Transverse colon (tissue), 4 donors: ENCODE results near the gene RNFT2. TPM values are rescaled to one million over a fixed set of nuclear protein-coding genes. Genes with fewer than 3 reads are reported as not detected.

Experiments used
- DNase-seq: peaks from one replicate; pipeline ENCODE4 v3.0.0-alpha.2; 2019
- H3K27ac ChIP-seq, 4 donors: fragments of 200-600 bp; sonication (generic); 2 replicates each; pipeline ENCODE4 v1.5.1; 2016 to 2018; ENCODE audit warnings: inconsistent platforms in 4 of 4
- H3K27me3 ChIP-seq: fragments of 200-600 bp; sonication (generic); 2 replicates; pipeline ENCODE4 v1.5.1; 2017; ENCODE audit warnings: inconsistent platforms
- H3K36me3 ChIP-seq, 4 donors: fragments of 200-600 bp; sonication (generic); 2 replicates each; pipeline ENCODE4 v1.5.1; 2017 to 2019; ENCODE audit warnings: inconsistent platforms in 4 of 4
- H3K4me1 ChIP-seq, 4 donors: fragments of 200-600 bp; sonication (generic); 2 replicates each; pipeline ENCODE4 v1.5.1; 2017 to 2020; ENCODE audit warnings: inconsistent platforms in 4 of 4
- H3K4me3 ChIP-seq, 4 donors: fragments of 200-600 bp; sonication (generic); 1 replicate in 1 of 4; 2 replicates in 3 of 4; pipeline versions ENCODE4 v1.5.1 to v1.6.1; 2017 to 2019; ENCODE audit warnings: inconsistent platforms in 4 of 4
- H3K9me3 ChIP-seq, 2 donors: fragments of 200-600 bp; sonication (generic); 2 replicates each; pipeline ENCODE4 v1.5.1; 2017 to 2019; ENCODE audit warnings: inconsistent platforms in 2 of 2
- CTCF ChIP-seq, 5 experiments: fragments of 200-600 bp in 3 of 5; fragments of 450-650 bp in 2 of 5; sonication (generic) in 3 of 5; IDR thresholded peaks; 1 replicate in 2 of 5; 2 replicates in 3 of 5; pipeline ENCODE4 v1.5.1; 2016 to 2017; ENCODE audit warnings: antibody characterized with exemption in 5 of 5, inconsistent platforms in 3 of 5, mild to moderate bottlenecking in 2 of 5, moderate library complexity in 1 of 5
- EP300 ChIP-seq: sonication (generic); formaldehyde crosslinking; IDR thresholded peaks from one replicate; pipeline ENCODE4 v1.6.1; 2017; ENCODE audit warnings: antibody characterized with exemption, low read depth
- POLR2A ChIP-seq: fragments of 450-650 bp; IDR thresholded peaks from one replicate; pipeline ENCODE4 v1.6.1; 2016; ENCODE audit warnings: antibody characterized with exemption, mild to moderate bottlenecking, moderate library complexity
- POLR2AphosphoS5 ChIP-seq, 3 donors: sonication (generic); formaldehyde crosslinking; IDR thresholded peaks; one replicate each; pipeline ENCODE4 v1.6.1; 2016; ENCODE audit warnings: antibody characterized with exemption in 3 of 3
- WGBS, 2 donors: methylation state at CpG; one replicate each; pipeline ENCODE4 v1.1.5; 2018; ENCODE audit warnings: low coverage in 1 of 2; 5-methylcytosine and 5-hydroxymethylcytosine counted together
- in situ Hi-C, 4 donors: fragments of 200-750 bp; cut with MboI; loops; one replicate each; pipeline versions ENCODE4 v1.15.0 to v1.15.1; 2017; ENCODE audit warnings: low sequenced_read_pairs in 3 of 4, low pct_ligation_motif_present in 1 of 4, low pct_unique_long_range_greater_than_20kb in 1 of 4
- intact Hi-C: fragments of 100-400 bp; cut with DNase I; formaldehyde crosslinking; loops from one replicate; pipeline ENCODE4 v1.15.1; 2023; ENCODE audit warnings: low total_unique reads
- total RNA-seq, 4 donors: library from RNA; depleted of rRNA; stranded (reverse); fragments of >200 nt; gene quantifications; one replicate each; pipeline ENCODE4 v1.1.0, GENCODE V29; 2016

Gene RNFT2
- total RNA-seq, 4 donors from 2014 or later: 0.20 to 1.1 (median 0.68) TPM; not detected in 1

DNA sequence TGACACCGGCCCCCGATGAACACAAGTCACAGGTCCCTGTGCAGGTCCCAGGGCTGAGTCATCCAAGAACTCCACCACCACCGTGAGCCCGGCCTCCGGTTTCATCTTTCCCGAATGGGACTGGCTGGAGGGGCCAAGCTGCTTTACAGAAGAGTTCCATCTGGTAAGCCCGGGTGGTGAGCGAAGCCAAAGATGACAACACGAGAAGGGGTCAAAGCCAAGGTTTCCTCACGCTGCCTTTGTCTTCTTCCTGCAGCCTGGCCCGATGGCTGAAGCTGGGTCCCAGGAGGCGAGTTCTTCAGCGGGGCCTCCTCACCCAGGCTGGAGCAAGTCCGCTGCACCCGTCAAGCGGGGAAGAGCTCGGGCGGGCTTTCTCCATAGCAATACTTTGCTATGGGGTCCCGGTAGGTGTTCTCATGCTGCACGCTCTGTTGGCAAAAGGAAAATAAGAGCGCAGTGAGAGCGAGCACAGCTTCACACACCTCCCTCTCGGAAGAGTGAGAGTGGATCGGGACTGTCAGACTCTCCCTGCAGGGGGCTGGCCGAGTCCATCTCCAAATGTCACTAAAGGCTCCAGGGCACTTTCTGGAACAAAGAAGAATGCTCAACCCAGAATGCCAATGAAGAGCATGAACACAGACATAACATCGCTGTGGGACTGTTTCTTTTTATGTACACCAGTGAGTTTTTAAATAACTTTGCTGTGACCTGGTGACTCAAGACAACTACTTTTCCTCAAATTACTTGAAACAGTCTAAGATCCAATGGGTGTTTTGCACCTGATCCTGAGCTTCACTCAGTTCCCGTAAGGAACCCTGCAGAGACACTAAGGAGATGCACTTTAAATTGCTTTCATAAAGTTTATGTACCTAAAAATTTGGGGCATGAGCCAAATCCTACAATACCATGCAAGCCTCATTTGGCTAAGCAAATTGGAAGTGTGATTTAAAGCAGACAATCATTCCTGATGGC lies 20.4 kb upstream of the RNFT2 start:
- peaks cover 0 to 13% (median 0%) of the 10 kb centered on the region in 4 donors for H3K36me3 ChIP-seq
- peaks cover 0 to 25% (median 10%) of the 10 kb centered on the region in 4 donors for H3K4me1 ChIP-seq
- H3K27ac ChIP-seq: peak overlapping the region in 2 of 4 donors; percentile 25 to 33
- H3K27me3 ChIP-seq: no peaks in the 10 kb centered on the region
- intact Hi-C loops: no loop called here
- in situ Hi-C loops: loop anchor here in 3 of 4 donors (25.0 kb wide), 2 partner anchors 395 to 730 kb away; no protein-coding TSS in a partner anchor
- DNase-seq: peak; percentile 36
- H3K4me3 ChIP-seq: no peak overlapping the region
- no peaks in the 10 kb centered on the region for H3K9me3 ChIP-seq
- WGBS, 2 donors: 77 to 85% methylated on average over 3 to 27 of the region's 27 CpGs
- no peak for TF ChIP-seq EP300
- TF ChIP-seq POLR2AphosphoS5 (IDR thresholded peaks at IDR 0.05): peak in 1 of 3 donors; percentile 8

DNA sequence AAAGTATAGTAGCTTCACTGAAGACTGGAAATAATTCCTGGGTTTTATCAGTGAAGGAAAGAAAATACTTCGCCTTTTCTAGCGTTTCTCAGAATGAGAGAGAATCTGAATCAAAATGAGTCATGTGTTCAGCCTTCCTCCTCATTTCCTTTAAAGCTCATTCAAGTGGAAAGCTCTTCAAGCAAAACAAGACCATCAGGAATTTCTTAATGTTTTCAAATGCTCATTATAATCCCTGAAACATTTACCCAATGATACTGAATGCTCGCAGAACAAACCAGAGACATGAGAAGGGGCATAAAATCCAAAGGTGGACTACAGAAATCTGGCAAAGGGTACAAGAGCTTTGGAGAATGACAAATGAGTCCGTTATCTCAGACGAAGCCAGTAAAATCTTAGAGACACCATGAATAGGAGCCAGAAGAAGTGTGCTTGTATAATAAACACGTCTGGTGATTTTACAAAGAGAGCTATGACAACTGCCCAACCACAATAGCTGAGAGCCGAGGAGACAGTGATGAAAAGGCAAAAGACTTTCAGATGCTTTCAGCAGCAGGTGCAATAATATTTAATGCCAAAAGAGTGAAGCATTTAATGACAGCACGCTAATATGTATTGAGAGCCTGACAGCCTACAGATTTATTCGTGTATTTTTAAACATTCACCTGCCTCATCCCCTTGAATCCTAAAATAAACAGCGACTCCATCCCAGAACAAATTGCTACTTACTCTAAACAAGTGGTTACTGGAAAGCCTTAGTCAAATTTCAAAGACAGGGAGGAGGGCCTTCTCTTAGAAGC lies 19.3 kb upstream of the RNFT2 start:
- TF ChIP-seq POLR2A: no peak
- no peak for TF ChIP-seq POLR2AphosphoS5 (IDR thresholded peaks at IDR 0.05)
- TF ChIP-seq EP300: no peak
- no peak for TF ChIP-seq CTCF (IDR thresholded peaks at IDR 0.05)
- in situ Hi-C loops (loop anchor here in 3 of 4 donors (25.0 kb wide), 2 partner anchors 393 to 732 kb away; no protein-coding TSS in a partner anchor), intact Hi-C loops (no loop called here)
- H3K4me3 ChIP-seq: no peak overlapping the region
- no peaks in the 10 kb centered on the region for H3K9me3 ChIP-seq
- peak overlapping the region; percentile 25 to 49 (median 39) for H3K27ac ChIP-seq
- H3K4me1 ChIP-seq: peaks cover 0 to 25% (median 10%) of the 10 kb centered on the region in 4 donors
- no peaks in the 10 kb centered on the region for H3K27me3 ChIP-seq
- 63 to 67% methylated on average over 10 of the region's 10 CpGs for WGBS, 2 donors
- H3K36me3 ChIP-seq: peaks cover 0 to 13% (median 0%) of the 10 kb centered on the region in 4 donors
- DNase-seq: no peak

DNA sequence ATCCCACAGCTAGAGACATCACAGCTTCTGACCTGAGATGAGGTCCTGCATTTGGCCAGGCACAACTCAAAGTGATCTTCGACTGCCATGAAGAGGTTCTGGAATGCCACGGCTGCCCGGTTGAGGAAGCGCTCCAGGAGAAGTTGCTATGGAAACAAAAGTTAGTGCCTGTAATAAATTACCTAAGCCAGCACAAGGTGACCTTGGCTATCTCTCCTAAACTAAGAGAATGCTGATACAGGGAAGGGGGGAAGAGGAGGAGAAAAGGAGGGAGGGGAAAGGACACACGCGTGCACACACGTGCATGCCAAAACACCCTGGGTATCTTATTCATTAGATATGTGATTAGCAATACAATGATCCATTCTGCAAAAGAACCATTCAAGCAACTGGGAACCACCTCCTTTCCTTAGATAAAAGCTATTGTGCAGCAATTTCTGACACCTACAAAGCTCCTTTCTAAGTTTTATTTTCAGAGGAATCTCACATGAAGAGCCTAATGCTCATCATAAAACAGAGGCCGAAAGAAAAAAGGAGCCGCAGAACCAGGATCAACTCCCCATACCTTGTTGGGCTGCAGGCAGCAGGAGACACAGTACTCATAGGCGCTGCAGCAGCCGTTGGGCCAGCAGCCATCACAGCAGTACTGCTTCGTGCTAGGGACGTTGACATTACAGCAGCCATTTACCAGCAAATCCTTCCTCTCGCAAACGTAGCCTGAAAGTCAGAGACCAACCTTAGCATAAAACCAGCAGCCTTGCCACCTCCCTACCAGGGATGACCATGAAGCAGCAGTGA lies 18.2 kb upstream of the RNFT2 start:
- Histone ChIP-seq H3K27ac (peak overlapping the region in 3 of 4 donors; percentile 33 to 49 (median 45)), H3K9me3 (no peaks in the 10 kb centered on the region)

More for the DNA sequence above, 18.2 kb upstream of the RNFT2 start:
- Histone ChIP-seq H3K36me3 (peaks cover 0 to 13% (median 0%) of the 10 kb centered on the region in 4 donors), H3K4me3 (no peak overlapping the region), H3K4me1 (peaks cover 0 to 25% (median 10%) of the 10 kb centered on the region in 4 donors), H3K27me3 (no peaks in the 10 kb centered on the region)
- WGBS, 2 donors: 69 to 77% methylated on average over 5 to 15 of the region's 15 CpGs
- TF ChIP-seq POLR2A: no peak
- TF ChIP-seq CTCF (IDR thresholded peaks at IDR 0.05): no peak
- no peak for TF ChIP-seq EP300
- TF ChIP-seq POLR2AphosphoS5 (IDR thresholded peaks at IDR 0.05): no peak
- no peak for DNase-seq
- intact Hi-C loops: no loop called here
- in situ Hi-C loops: loop anchor here in 3 of 4 donors (25.0 kb wide), 2 partner anchors 392 to 733 kb away; no protein-coding TSS in a partner anchor
